ENCODE results near the gene RRP15. TPM values are rescaled to one million over a fixed set of nuclear protein-coding genes. Genes with fewer than 3 reads are reported as not detected.

Gene RRP15
- total and polyA plus RNA-seq, 9 of the 15 experiments (the other 6 are each of a cell fraction or from before 2014, with no cell fraction given): 9.5 to 58.1 (median 29.3) TPM

DNA sequence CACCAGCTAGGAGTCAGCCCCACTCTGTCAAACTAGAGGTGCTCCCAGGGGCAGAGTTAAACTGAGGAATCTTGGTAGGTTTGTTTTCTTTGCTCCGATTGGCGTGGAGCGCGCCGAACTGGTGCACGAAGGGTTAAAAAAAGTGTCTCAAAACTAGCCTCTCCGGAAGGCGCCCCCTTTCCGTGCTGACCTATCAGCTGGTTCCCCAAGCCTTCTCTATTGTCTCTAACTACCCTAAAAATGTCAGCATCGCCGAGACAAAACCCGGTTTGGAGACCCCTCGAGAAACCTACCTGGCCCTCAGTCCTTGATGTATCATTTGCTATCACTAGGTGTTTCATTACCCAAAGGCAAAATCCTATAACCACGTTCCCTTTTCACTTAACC is 62.2 kb downstream of the RRP15 start:
- no peaks in the 10 kb centered on the region for H3K79me2 ChIP-seq (ENCODE audit: control insufficient read depth, insufficient read depth, low read length)
- no peaks in the 10 kb centered on the region for H3K27me3 ChIP-seq (ENCODE audit: control insufficient read depth in 2 of 2, insufficient read depth in 2 of 2, low read length in 2 of 2)
- no TSS peak for BruUV-seq (replicated peaks)
- H3K4me1 ChIP-seq (replicated peaks in 1 of 2; ENCODE audit: control insufficient read depth in 2 of 2, insufficient read depth in 2 of 2, low read length in 2 of 2): peaks cover 5 to 15% of the 10 kb centered on the region in 2 experiments; a peak in 3 of 5 replicates
- POLR2A ChIA-PET: no interaction called here
- no peaks in the 10 kb centered on the region for H4K20me1 ChIP-seq (replicated peaks; ENCODE audit: control insufficient read depth, insufficient read depth, low read length)
- no peak overlapping the region for H3K4me3 ChIP-seq
- H3K9ac ChIP-seq (ENCODE audit: insufficient read depth in 1 of 2, low read depth in 2 of 2, low read length in 2 of 2): no peak overlapping the region
- FAIRE-seq (no peak), ATAC-seq (no peak), DNase-seq (ENCODE audit: extremely low read depth in 1 of 4, low spot score in 3 of 4) (no peak)
- no peak overlapping the region for H2AFZ ChIP-seq (ENCODE audit: low read depth, low read length)
- TF ChIP-seq E2F3 (CRISPR knock-in tag; IDR thresholded peaks at IDR 0.05) (no peak), USF1 (CRISPR knock-in tag; IDR thresholded peaks at IDR 0.05) (no peak), PPARD (CRISPR knock-in tag; IDR thresholded peaks at IDR 0.05) (no peak), ZNF282 (CRISPR knock-in tag; IDR thresholded peaks at IDR 0.05) (no peak), TCF7L2 (IDR thresholded peaks at IDR 0.05; ENCODE audit: low read depth, low read length) (no peak)
- TF ChIP-seq, protein P1, sequence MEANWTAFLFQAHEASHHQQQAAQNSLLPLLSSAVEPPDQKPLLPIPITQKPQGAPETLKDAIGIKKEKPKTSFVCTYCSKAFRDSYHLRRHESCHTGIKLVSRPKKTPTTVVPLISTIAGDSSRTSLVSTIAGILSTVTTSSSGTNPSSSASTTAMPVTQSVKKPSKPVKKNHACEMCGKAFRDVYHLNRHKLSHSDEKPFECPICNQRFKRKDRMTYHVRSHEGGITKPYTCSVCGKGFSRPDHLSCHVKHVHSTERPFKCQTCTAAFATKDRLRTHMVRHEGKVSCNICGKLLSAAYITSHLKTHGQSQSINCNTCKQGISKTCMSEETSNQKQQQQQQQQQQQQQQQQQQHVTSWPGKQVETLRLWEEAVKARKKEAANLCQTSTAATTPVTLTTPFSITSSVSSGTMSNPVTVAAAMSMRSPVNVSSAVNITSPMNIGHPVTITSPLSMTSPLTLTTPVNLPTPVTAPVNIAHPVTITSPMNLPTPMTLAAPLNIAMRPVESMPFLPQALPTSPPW (CRISPR knock-in tag; IDR thresholded peaks at IDR 0.05): no peak
- TF ChIP-seq, protein P2, sequence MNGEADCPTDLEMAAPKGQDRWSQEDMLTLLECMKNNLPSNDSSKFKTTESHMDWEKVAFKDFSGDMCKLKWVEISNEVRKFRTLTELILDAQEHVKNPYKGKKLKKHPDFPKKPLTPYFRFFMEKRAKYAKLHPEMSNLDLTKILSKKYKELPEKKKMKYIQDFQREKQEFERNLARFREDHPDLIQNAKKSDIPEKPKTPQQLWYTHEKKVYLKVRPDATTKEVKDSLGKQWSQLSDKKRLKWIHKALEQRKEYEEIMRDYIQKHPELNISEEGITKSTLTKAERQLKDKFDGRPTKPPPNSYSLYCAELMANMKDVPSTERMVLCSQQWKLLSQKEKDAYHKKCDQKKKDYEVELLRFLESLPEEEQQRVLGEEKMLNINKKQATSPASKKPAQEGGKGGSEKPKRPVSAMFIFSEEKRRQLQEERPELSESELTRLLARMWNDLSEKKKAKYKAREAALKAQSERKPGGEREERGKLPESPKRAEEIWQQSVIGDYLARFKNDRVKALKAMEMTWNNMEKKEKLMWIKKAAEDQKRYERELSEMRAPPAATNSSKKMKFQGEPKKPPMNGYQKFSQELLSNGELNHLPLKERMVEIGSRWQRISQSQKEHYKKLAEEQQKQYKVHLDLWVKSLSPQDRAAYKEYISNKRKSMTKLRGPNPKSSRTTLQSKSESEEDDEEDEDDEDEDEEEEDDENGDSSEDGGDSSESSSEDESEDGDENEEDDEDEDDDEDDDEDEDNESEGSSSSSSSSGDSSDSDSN (IDR thresholded peaks at IDR 0.05; ENCODE audit: borderline replicate concordance in 1 of 2, low read depth in 2 of 2, low read length in 2 of 2): no peak
- TF ChIP-seq, protein P3, sequence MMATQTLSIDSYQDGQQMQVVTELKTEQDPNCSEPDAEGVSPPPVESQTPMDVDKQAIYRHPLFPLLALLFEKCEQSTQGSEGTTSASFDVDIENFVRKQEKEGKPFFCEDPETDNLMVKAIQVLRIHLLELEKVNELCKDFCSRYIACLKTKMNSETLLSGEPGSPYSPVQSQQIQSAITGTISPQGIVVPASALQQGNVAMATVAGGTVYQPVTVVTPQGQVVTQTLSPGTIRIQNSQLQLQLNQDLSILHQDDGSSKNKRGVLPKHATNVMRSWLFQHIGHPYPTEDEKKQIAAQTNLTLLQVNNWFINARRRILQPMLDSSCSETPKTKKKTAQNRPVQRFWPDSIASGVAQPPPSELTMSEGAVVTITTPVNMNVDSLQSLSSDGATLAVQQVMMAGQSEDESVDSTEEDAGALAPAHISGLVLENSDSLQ (IDR thresholded peaks at IDR 0.05): no peak
- WGBS (ENCODE audit: insufficient coverage, low coverage, missing lambda C conversion rate): 67% methylated on average over 12 of the region's 14 CpGs
- CTCF ChIA-PET (ENCODE audit: low intra/inter-chr PET ratio): no interaction called here
- in situ Hi-C loops (cut with MboI) (loop anchor here (25.0 kb wide), 1 partner anchor 1465 kb away; no protein-coding TSS in a partner anchor), intact Hi-C loops (cut with micrococcal nuclease) (no loop called here)
- no peaks in the 10 kb centered on the region for H3K9me1 ChIP-seq (ENCODE audit: control insufficient read depth, insufficient read depth, low read length)
- H3K4me2 ChIP-seq (ENCODE audit: insufficient read depth, low read length): no peak overlapping the region
- H3K9me3 ChIP-seq (replicated peaks; ENCODE audit: control insufficient read depth, insufficient read depth, low read depth, low read length): no peaks in the 10 kb centered on the region
- no peaks in the 10 kb centered on the region; the same call in 2 of the 3 replicates for H3K36me3 ChIP-seq (ENCODE audit: control insufficient read depth, insufficient read depth, low read length)
- H3K27ac ChIP-seq (ENCODE audit: extremely low read depth, low read depth, low read length): no peak overlapping the region

All from K562 (cell line).